Loucy (cell line): ENCODE data around the gene SMYD1.

ENCODE experiments used
- H2AFZ ChIP-seq: fragments of 200-600 bp; sonication (generic); 2 replicates; pipeline ENCODE4 v1.6.0; 2016; ENCODE audit warnings: antibody characterized with exemption, mild to moderate bottlenecking, low read length, moderate library complexity
- H3F3A ChIP-seq: fragments of 200-600 bp; 2 replicates; pipeline ENCODE4 v1.6.0; 2016; ENCODE audit warnings: antibody characterized with exemption, low read depth, mild to moderate bottlenecking
- H3K27me3 ChIP-seq: fragments of 200-600 bp; sonication (generic); 2 replicates; pipeline ENCODE4 v1.6.1; 2014; ENCODE audit warnings: low read length, mild to moderate bottlenecking; ENCODE audit not compliant: insufficient read depth, poor library complexity, severe bottlenecking
- H3K36me3 ChIP-seq: fragments of 200-600 bp; sonication (generic); 2 replicates; pipeline ENCODE4 v1.6.1; 2016; ENCODE audit warnings: low read length; ENCODE audit not compliant: insufficient read depth
- H3K4me1 ChIP-seq: fragments of 200-600 bp; sonication (generic); 2 replicates; pipeline ENCODE4 v1.5.1; 2014; ENCODE audit warnings: low read length, mild to moderate bottlenecking; ENCODE audit not compliant: insufficient read depth, poor library complexity, severe bottlenecking
- H3K4me2 ChIP-seq: fragments of 200-600 bp; sonication (generic); 2 replicates; pipeline ENCODE4 v1.6.0; 2014; ENCODE audit warnings: antibody characterized with exemption, low read length, low read depth, mild to moderate bottlenecking; ENCODE audit not compliant: poor library complexity, severe bottlenecking
- H3K4me3 ChIP-seq: fragments of 200-600 bp; sonication (generic); 2 replicates; pipeline ENCODE4 v1.5.1; 2014; ENCODE audit warnings: low read length, mild to moderate bottlenecking, mixed read lengths; ENCODE audit not compliant: poor library complexity, severe bottlenecking
- H3K79me2 ChIP-seq: fragments of 200-600 bp; sonication (generic); 2 replicates; pipeline ENCODE4 v1.6.1; 2014; ENCODE audit warnings: low read length; ENCODE audit not compliant: insufficient read depth
- H3K9ac ChIP-seq: fragments of 200-600 bp; sonication (generic); 2 replicates; pipeline ENCODE4 v1.6.0; 2014; ENCODE audit warnings: mild to moderate bottlenecking, low read depth, low read length, moderate library complexity; ENCODE audit not compliant: poor library complexity, severe bottlenecking
- H3K9me2 ChIP-seq: fragments of 200-600 bp; sonication (generic); replicated peaks from 2 replicates; pipeline ENCODE4 v1.6.1; 2016; ENCODE audit warnings: low read depth, low read length, mixed read lengths
- H3K9me3 ChIP-seq: fragments of 200-600 bp; sonication (generic); 2 replicates; pipeline ENCODE4 v1.6.1; 2014; ENCODE audit warnings: mild to moderate bottlenecking, antibody characterized with exemption, low read length, low read depth; ENCODE audit not compliant: insufficient read depth
- H4K20me1 ChIP-seq: fragments of 200-600 bp; sonication (generic); 2 replicates; pipeline ENCODE4 v1.6.0; 2014; ENCODE audit warnings: antibody characterized with exemption, low read length, mild to moderate bottlenecking; ENCODE audit not compliant: insufficient read depth, poor library complexity, severe bottlenecking
- CTCF ChIP-seq: fragments of 200-600 bp; sonication (generic); conservative IDR thresholded peaks from 2 replicates; pipeline ENCODE4 v1.5.1; 2014; ENCODE audit warnings: mild to moderate bottlenecking, antibody characterized with exemption, low read length
- EZH2phosphoT487 ChIP-seq: fragments of 200-600 bp; IDR thresholded peaks from 2 replicates; pipeline ENCODE4 v1.6.1; 2018; ENCODE audit warnings: antibody characterized with exemption, mild to moderate bottlenecking, moderate library complexity, borderline replicate concordance

Gene SMYD1

GRCh38 chr2:88060907-88061275 is 6.7 kb upstream of the SMYD1 start:
- H3K9me2 ChIP-seq = no peaks in the 10 kb centered on the region
- TF ChIP-seq CTCF = no peak
- TF ChIP-seq EZH2phosphoT487 = no peak
- H4K20me1 ChIP-seq = no peaks in the 10 kb centered on the region
- H3K36me3 ChIP-seq = no peaks in the 10 kb centered on the region
- no peak overlapping the region for H3K9ac ChIP-seq
- H3K4me2 ChIP-seq = no peak overlapping the region
- peaks cover 5% of the 10 kb centered on the region for H3K4me1 ChIP-seq
- H2AFZ ChIP-seq = peak overlapping the region; percentile 29; the same call in 1 of the 2 replicates
- no peaks in the 10 kb centered on the region for H3K27me3 ChIP-seq
- no peaks in the 10 kb centered on the region for H3K9me3 ChIP-seq
- no peak overlapping the region for H3K4me3 ChIP-seq
- 0 out of 2 replicates have a peak, but pooled peaks cover 3% of the 10 kb centered on the region for H3K79me2 ChIP-seq
- H3F3A ChIP-seq = no peaks in the 10 kb centered on the region

- H3K9me2 ChIP-seq = no peaks in the 10 kb centered on the region
- no peaks in the 10 kb centered on the region for H3K9me3 ChIP-seq
- no peaks in the 10 kb centered on the region for H3K79me2 ChIP-seq
- no peaks in the 10 kb centered on the region for H3F3A ChIP-seq
- no peaks in the 10 kb centered on the region for H3K36me3 ChIP-seq
- no peak overlapping the region for H3K4me2 ChIP-seq
- no peak overlapping the region for H3K9ac ChIP-seq
- no peak for TF ChIP-seq CTCF
- no peak for TF ChIP-seq EZH2phosphoT487
- no peaks in the 10 kb centered on the region for H3K27me3 ChIP-seq
- peak overlapping the region; percentile 29; the same call in 1 of the 2 replicates for H2AFZ ChIP-seq
- peaks cover 1% of the 10 kb centered on the region for H3K4me1 ChIP-seq
- H3K4me3 ChIP-seq = no peak overlapping the region
- H4K20me1 ChIP-seq = no peaks in the 10 kb centered on the region
These were observed 6.3 kb upstream of the SMYD1 start for GRCh38 chr2:88061295-88061694.

- Histone ChIP-seq H3K9me3 (no peaks in the 10 kb centered on the region), H3K36me3 (no peaks in the 10 kb centered on the region), H3F3A (no peaks in the 10 kb centered on the region), H2AFZ (no peak overlapping the region), H4K20me1 (no peaks in the 10 kb centered on the region), H3K27me3 (no peaks in the 10 kb centered on the region), H3K4me1 (no peaks in the 10 kb centered on the region), H3K79me2 (no peaks in the 10 kb centered on the region), H3K9ac (no peak overlapping the region), H3K4me2 (no peak overlapping the region), H3K4me3 (no peak overlapping the region), H3K9me2 (no peaks in the 10 kb centered on the region)
- TF ChIP-seq CTCF (no peak), EZH2phosphoT487 (no peak)
These were observed 1.1 kb upstream of the SMYD1 start for GRCh38 chr2:88066543-88066942.
